GF-D8 (cell line): ENCODE data around the gene SERINC2.
"Not testable (repeated sequence)": the region's sequence is repeated elsewhere in the genome, so short reads cannot be mapped to it uniquely, and the experiment has no call there.

Experiments used
- DNase-seq: peaks from one replicate; lab custom pipeline; 2025; lab: John Stamatoyannopoulos, UW

Gene SERINC2

DNA sequence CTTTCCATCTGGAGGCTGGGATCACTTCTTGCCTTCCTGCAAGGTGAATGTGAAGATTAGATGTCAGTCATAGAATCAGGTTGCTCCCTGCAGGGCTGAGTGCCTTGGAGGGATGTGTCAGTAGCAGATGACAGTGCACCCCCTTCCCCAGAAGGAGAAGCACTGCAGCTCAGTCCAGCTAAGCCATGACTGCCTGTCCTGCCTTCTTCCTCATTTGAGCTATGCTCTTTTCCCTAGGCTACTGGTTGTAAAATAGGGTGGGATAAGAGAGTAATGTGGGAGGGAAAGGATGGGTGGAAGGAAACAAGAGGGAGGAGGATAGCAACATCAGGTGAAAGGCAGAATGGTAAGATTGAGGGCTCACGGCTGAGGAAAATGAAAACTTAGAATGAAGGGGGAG is 29.0 kb upstream of the SERINC2 start:
- DNase-seq: no peak

DNA sequence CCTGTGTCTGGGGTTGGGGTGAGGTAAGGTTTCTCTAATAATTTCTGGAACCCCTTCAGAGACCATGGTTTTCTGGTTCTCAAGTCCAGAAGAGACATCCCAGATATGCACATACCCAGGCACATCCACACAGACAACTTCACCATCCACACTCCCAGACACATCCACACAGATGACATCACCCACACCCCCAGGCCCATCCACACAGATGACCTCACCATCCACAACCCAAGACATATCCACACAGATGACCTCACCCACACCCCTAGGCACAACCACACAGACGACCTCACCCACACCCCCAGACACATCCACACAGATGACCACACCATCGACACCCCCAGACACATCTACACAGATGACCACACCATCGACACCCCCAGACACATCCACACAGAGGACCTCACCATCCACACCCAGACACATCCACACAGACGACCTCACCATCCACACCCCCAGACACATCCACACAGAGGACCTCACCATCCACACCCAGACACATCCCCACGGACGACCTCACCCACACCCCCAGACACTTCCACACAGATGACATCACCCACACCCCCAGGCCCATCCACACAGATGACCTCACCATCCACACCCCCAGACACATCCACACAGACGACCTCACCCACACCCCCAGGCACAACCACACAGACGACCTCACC is 26.3 kb upstream of the SERINC2 start:
- DNase-seq: not testable (repeated sequence)

DNA sequence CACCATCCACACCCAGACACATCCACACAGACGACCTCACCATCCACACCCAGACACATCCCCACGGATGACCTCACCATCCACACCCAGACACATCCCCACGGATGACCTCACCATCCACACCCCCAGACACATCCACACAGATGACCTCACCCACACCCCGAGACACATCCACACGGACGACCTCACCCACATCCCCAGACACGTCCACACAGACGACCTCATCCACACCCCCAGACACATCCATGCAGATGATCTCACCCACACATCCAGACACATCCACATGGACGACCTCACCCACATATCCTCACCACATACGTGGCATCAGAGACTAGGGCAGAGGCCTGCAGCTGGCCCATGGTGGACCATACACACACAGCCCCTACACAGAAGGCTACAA is 25.4 kb upstream of the SERINC2 start:
- no peak for DNase-seq

DNA sequence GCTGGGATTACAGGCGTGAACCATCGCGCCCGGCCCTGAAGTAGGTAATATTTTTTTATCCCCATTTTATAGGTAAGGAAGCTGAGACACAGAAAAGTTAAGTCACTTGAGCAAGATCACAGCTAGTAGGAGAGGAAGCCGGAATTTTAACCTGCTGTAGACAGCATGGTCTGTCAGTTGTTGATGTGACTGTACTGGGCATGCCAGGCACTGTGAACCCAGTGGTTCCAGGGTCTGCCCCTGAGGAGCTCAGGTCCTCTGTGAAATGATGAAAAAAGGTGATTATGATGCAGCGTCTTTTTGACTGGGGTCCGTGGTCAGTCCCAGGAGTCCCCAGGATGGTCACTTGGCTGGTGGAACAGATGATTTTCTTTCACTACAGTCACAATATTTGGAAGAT is 23.4 kb upstream of the SERINC2 start:
- DNase-seq: no peak

DNA sequence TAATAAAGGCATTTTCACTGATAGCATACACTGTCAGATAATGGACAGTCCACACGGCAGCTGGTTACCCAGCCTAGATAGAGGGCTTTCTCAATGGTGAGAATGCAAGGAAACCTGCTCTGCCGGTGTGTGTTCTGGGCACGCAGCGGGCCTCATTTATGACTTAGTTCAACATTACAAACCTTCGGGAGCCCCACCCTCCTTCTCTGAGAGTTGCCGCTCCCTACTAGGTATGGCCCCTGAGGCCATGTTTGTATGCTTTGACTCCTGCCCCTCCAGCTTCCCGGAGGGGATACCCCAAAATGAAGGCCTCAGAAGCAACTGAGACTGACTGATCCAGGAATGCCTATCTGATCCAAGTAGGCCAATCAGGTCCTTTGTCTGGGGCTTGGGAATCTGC is 22.9 kb upstream of the SERINC2 start:
- no peak for DNase-seq

DNA sequence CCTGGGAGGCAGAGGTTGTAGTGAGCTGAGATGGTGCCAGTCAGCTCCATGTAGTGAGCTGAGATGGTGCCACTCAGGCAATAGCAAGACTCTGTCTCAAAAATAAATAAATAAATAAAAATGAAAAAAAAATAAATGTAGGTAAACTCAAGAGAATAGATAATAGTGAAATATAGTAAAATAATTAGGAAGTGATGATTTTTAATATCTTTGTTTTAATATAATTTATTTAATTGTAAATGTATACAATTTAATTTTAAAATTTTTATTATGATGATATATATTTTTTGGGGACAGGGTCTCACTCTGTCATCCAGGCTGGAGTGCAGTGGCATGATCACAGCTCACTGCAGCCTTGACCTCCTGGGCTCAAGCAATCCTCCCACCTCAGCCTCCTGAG is 19.6 kb upstream of the SERINC2 start:
- no peak for DNase-seq

DNA sequence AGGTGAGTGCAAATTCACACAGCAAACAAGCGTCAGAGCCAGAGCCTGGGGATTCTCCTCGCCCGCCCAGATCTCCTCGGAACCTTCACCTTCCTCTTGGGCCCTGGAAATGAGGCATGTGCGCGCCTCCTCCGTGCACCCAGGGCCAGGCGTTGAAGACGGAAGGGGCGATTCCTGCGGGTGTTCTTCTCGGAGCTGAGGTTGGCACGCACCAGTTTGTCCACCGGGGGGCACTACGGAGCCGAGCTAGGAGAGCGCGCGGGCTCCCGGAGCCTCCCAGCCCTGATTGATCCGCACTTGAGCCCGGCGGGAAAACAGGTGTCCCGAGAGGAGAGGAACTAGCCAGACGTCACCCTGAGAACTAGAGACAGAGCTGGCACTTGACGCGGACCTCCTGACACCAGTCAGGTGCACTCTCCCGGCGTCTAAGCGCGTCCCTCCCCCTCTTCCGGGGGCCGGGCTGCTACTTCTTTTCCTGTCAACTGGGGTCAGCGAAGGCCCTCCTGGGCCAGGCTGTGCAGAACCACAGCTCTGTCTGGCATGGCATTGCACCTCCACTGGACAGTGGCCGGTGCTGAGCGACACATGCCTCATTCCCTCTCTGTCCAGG is 18.3 kb upstream of the SERINC2 start:
- DNase-seq: peak; percentile 48

DNA sequence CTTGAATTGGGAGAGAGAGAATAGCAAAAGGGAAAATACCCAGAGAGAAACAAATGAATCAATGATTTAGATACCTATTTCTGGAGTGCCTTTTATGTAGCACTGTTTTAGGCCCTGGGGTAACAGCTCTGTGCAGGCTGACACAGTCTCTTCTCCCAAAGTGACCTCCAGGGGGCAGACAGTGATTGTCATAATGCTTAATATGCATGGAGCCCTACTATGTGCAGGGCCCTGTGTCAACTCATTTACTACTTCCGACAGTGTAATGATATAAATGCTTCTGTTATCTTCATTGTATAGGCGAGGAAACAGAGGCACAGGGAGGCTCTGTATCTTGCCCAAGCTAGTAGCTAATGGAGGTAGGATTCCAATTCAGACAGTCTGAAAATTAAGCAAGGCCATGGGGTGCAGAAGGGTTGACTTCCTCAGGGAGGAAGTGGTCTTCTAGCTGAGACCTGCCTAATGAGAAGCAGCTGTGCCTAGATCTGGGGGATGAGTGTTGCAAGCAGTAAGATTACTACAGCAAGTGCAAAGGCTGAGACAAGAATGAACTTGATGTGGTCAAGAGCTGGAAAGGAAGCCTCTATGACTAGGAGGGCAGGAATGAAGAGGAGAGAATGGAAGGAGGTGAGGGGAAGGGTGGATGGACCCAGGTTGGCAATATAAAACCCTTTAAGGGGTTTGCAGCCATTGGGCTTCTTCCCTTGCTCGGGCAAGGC is 16.2 kb upstream of the SERINC2 start:
- DNase-seq: peak; percentile 81

DNA sequence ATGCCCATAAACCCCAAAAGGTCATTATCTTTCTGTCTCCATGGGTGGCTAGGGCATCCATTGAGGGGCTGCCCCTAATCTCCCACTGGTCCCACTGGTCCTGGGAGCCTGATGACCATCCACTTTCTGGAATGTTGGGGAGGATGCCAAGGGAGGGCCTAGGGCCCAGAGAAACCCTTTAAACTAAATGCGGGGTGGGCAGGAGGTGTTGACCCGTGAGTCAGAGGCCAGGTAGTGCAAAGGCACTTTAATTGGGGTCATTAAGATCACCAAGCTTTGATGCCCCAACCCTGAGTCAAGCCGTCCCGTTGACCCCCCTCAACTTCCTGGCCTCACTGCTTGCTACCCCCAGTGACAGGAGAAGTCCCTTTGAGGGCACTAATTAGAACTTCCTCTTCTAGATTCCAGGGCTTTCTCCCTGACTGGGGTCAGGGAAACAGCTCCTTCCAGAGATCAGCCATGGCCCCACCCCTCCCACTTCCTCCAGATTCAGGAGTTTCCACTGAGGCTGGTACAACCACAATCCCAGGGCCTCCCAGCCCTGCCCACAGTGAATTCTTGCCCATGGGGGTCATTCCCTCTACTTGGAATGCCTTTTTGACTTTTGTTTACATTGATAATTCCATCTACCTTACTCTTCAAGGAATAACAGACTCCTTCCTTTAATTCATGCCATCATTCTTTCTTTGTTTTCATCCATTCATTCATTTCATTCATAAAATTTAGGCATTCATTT is 15.5 kb upstream of the SERINC2 start:
- DNase-seq: no peak

DNA sequence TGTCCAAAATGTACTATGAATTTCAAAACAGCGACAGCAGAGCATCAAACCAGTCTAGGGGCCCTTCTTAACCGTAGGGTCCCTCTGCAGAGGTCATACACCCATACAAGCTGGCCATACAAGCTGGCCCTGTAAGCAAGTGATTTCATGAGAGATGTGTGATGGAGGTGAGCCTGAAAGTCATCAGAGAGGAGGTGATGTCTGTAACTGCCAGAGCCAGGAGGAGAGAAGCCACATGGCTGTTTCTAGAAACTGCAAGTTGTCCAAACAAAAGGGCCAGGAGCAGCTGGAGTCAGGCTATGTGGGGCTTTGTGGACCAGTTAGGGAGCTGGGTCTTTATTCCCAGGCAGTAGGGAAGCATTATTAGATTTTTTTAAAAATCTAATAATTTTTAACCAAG is 14.8 kb upstream of the SERINC2 start:
- DNase-seq: no peak

DNA sequence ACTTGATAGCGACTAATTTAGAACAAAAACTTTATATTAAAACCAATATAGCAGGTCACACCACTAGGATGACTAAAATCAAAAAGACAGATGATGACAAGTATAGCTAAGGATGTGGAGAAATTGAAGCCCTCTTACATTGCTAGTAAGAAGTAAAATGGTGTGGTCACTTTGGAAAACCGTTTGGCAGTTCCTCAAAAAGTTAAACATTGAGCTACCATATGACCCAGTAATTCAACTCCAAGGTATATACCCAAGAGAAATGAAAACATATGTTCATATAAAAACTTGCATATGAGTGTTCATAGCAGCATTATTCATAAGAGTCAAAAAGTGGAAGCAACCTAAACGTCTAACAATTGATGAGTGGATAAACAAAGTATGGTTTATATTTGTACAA is 13.0 kb upstream of the SERINC2 start:
- DNase-seq: no peak

DNA sequence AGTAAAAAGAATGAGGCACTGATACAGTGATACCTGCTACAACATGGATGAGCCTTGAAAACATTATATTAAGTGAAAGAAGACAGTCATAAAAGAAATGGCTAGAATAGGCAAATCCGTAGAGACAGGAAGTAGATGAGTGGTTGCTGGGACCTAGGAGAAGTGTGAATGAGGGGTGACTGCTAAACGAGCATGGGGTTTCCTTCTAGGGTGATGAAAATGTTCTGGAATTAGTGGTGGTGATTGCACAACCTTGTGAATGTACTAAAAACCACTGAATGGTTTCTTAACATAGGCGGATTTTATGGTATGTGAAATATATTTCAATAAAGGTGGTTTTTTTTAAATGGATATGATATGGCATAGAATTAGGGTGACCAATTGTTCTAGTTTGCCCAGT is 12.6 kb upstream of the SERINC2 start:
- DNase-seq: peak; percentile 10

DNA sequence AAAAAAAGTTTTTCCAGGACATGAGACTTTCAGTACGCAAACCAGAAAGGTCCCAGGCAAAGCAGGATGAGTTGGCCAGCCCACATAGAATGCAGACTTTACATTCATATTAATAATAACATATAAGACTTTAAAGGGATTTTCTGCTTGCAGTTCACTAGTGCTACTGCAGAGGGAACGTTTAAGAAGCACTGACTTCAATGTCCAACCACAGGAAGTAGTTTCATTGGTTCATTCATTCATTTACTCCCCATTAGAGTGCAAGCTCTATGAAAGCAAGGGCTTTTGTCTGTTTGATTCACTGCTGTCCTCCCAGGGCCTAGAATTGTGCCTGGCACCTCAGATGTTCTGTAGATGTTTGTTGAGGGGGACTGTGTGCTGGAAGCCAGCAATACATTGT is 11.8 kb upstream of the SERINC2 start:
- no peak for DNase-seq

DNA sequence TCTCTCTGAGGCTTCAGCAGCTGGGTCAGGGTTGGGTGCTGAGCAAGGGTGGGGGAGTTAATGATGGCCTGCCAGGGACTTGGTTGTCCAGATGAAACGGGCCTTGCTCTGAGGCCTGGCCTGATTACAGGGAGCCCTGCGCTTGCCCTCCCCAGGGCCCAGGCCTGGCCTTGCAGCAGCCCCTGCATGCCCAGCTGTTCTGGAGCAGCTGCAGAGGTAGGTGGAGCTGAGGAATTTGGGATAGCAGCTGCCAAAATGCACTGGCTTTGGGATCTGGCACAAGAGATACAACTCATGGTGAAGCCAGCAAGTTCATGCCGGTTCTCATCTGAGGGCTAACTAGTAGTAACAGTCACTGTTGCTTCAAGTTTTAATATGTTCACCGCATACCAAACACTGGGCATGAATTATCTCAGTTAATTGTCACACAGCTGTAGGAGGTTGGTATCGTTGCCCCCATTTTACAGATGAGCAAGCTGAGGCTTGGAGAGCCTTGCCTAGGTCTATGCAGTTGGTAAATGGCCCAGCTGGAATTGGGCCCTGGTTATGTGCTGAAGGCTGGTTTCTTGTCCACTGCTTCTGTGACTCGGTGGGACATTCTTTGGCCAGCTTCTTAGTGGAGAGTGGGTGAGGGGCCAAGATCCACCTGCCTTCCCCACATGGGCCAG is 7.3 kb upstream of the SERINC2 start:
- DNase-seq: no peak

DNA sequence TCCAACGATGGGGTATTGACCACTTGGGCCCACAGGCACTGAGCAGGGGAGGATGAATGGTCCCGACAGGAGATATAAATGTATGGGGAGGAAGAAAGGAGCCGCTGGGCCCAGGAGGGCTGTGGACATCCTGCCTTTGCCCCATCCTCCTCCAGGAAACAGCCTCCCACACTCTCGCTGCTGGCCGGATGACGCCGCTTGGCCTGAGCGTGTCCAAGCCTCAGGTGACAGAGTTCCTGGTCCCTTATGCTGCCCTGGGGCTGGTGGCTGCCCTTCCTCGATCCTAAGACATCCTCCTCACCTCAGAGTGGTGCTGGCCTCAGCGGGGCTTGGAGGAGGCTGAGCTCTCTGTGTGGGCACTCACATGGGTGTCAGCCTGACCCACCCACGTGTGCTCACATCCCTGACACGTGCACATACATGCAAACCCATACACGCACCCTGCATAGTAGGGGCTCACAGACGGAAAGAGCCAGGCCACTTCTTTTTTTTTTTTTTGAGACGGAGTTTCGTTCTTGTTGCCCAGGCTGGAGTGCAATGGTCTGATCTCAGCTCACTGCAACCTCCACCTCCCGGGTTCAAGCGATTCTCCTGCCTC is 5.9 kb upstream of the SERINC2 start:
- no peak for DNase-seq

DNA sequence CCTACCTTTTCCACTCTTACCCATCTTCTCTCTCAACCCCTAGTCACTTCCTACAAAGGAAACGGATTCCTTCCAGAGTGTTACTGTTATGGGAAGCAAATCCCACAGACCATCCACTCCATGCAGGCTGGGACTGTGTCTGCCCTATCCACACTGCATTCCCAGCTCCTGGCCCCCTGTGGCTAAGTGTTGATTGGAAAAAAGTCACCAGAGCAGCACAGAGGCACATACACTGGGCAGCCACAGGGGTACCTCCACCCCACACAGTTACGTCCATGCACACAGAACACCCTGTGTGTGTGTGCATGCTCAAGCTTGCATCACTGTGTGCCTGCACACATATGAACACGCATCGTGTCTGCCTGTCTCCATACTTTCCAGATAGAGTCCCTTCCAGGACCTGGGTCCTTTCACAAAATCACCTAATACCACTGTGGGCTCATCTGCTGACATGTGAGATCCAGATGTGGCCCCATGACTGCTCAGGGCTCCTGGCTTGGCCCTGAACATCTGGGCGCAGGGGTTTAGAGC is 4.2 kb upstream of the SERINC2 start:
- no peak for DNase-seq

DNA sequence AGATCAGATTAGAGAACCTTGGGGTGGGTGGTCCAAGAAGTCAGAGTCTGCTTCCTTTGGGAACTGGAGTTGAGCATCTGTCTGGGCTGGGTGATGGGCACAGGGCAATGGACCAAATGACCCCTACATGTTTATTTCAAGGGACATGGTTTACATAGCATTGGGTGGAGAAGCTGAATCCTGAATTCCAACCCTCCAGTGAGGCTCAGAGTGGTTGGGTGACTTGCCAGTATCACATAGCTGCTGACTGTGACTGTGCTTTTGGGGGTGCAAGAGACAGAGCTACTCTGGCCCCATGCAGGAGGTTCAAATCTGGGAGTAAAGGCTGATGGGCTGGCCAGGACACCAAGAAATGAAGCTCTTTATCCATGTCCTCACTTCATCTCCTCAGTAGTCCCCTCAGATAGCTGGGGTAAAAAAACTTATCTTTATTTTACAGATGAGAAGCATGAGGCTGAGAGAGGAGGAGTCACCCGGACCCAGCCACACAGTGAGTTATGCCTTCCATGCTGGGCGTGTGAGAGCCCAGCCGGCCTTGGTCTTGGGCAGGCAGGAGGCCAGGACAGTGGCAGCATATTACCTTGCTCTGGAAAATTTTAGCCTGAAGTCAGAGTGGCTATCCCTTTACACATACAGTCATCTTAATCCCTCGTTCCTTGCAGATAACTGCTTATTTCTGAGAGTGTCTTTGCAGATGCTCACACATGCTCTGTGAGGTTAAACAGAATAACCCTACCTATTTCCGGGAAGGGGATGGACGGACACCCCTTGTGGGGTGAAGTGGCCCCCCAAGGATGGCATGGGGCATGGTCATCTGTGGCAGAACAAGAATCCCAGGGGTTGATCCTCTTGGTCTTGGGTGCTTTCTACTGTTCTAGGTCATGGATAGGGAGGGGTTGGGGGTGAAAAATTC is 2.8 kb upstream of the SERINC2 start:
- no peak for DNase-seq

DNA sequence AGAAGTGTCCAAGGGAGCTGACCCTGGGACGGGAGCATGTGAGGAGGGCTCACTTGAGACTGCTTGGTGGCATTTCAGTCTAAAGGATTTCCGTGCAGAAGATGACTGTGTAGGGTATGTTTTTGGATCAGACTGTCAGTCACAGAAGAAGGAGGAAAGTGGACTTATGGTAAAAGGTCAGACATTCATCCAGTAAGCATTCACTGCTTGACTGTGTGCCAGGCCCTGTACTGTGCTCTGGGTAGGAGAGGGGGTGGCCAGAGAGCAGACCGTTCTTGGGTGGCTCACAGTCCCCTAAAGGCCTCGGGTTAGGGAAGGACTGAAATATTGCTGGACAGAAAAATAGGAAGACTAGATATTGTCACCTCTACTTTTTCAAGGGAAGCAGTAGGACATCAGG is 2.1 kb upstream of the SERINC2 start:
- no peak for DNase-seq

DNA sequence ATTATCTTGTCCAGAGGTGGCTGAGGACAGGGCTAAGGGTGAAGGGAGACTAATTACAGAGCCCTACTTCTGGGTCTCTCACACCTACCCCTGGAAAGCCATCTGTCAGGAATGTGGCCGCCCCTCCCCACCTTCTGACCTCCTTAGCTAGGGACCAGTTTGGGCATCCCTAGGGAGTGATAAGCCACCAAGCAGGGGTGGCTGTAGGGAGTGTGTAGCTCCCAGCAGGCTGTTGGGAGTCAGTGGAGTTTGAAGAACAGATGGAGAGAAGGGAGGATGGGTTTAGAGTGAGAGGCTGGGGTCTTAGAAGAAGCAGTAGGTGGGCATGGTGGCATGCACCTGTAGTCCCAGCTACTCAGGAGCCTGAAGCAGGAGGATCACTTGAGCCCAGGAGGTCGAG is 808 bp upstream of the SERINC2 start:
- no peak for DNase-seq

DNA sequence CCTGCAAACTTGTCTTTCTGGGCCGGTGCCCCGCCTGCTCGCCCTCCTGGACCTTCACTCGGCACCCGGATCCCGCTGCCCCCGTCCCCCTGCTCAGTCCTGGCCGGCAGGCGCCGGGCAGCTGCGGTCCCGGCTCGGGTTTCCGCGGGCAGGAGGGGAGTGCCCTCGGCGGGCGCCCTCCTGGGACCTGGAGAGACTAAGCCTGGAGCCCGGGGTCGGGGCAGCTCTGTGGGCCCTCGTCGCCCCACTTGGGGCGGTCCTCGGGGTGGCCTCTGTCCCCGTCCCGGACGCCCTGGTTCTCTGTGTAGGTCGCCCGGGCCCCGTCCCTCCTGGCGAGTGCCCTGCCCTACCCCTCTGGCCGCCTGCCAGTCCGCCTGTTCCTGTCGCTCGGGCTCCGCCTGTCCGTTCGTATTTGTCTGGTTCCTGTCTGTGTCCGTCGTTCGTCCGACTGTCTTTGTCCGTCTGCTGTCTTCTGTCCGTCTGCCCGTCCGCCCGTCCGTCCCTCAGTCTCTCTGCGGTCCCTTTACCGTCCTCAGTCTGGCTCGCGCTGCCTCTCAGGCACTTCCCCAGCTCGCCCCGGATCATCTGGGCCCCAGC is 490 bp downstream of the SERINC2 start:
- no peak for DNase-seq
